Measurements from ENCODE around the gene LGALS7B. TPM values are rescaled to one million over a fixed set of nuclear protein-coding genes. Genes with fewer than 3 reads are reported as not detected.
"Not testable (repeated sequence)": the region's sequence is repeated elsewhere in the genome, so short reads cannot be mapped to it uniquely, and the experiment has no call there.

The LGALS7B gene
- total and polyA plus RNA-seq, 4 donors: 1.9 to 2.6 TPM; not detected in 2

GRCh38 chr19:38806371-38806770 is 17.4 kb downstream of the LGALS7B start:
- Histone ChIP-seq H3K9me3 (ENCODE audit: control insufficient read depth, insufficient read depth, low read length) (no peaks in the 10 kb centered on the region), H3K27ac (ENCODE audit: low read depth, low read length) (no peak overlapping the region), H3K4me3 (ENCODE audit: low read depth, low read length) (no peak overlapping the region), H3K27me3 (ENCODE audit: control insufficient read depth, insufficient read depth, low read length) (no peaks in the 10 kb centered on the region), H3K36me3 (ENCODE audit: control insufficient read depth, insufficient read depth, low read length) (peaks cover 6% of the 10 kb centered on the region), H3K4me1 (ENCODE audit: control insufficient read depth, insufficient read depth, low read length) (no peaks in the 10 kb centered on the region)
- DNase-seq (ENCODE audit: low read depth in 4 of 6, low spot score in 6 of 6): no peak
- WGBS (ENCODE audit: insufficient coverage): 97% methylated on average over 3 of the region's 6 CpGs

GRCh38 chr19:38807374-38808098 is 18.5 kb downstream of the LGALS7B start:
- H3K4me1 ChIP-seq (ENCODE audit: control insufficient read depth, insufficient read depth, low read length); H3K4me3 ChIP-seq (ENCODE audit: low read depth, low read length); H3K9me3 ChIP-seq (ENCODE audit: control insufficient read depth, insufficient read depth, low read length); H3K36me3 ChIP-seq (ENCODE audit: control insufficient read depth, insufficient read depth, low read length); H3K27me3 ChIP-seq (ENCODE audit: control insufficient read depth, insufficient read depth, low read length); H3K27ac ChIP-seq (ENCODE audit: low read depth, low read length); DNase-seq (ENCODE audit: low read depth in 4 of 6, low spot score in 6 of 6): not testable (repeated sequence)
- 60% methylated on average over 2 of the region's 18 CpGs for WGBS (ENCODE audit: insufficient coverage)

GRCh38 chr19:38808741-38809140 is 19.7 kb downstream of the LGALS7B start:
- Histone ChIP-seq H3K36me3 (ENCODE audit: control insufficient read depth, insufficient read depth, low read length) (peaks cover 15% of the 10 kb centered on the region), H3K4me1 (ENCODE audit: control insufficient read depth, insufficient read depth, low read length) (no peaks in the 10 kb centered on the region), H3K27me3 (ENCODE audit: control insufficient read depth, insufficient read depth, low read length) (no peaks in the 10 kb centered on the region), H3K9me3 (ENCODE audit: control insufficient read depth, insufficient read depth, low read length) (no peaks in the 10 kb centered on the region), H3K4me3 (ENCODE audit: low read depth, low read length) (no peak overlapping the region), H3K27ac (ENCODE audit: low read depth, low read length) (no peak overlapping the region)
- no peak for DNase-seq (ENCODE audit: low read depth in 4 of 6, low spot score in 6 of 6)
- WGBS (ENCODE audit: insufficient coverage): 92% methylated on average over 16 of the region's 17 CpGs

GRCh38 chr19:38809592-38810252 is 20.7 kb downstream of the LGALS7B start:
- Histone ChIP-seq H3K4me1 (ENCODE audit: control insufficient read depth, insufficient read depth, low read length) (no peaks in the 10 kb centered on the region), H3K27me3 (ENCODE audit: control insufficient read depth, insufficient read depth, low read length) (no peaks in the 10 kb centered on the region), H3K27ac (ENCODE audit: low read depth, low read length) (no peak overlapping the region), H3K4me3 (ENCODE audit: low read depth, low read length) (no peak overlapping the region), H3K36me3 (ENCODE audit: control insufficient read depth, insufficient read depth, low read length) (peaks cover 15% of the 10 kb centered on the region), H3K9me3 (ENCODE audit: control insufficient read depth, insufficient read depth, low read length) (no peaks in the 10 kb centered on the region)
- no peak for DNase-seq (ENCODE audit: low read depth in 4 of 6, low spot score in 6 of 6)
- 97% methylated on average over 5 of the region's 8 CpGs for WGBS (ENCODE audit: insufficient coverage)

DNA sequence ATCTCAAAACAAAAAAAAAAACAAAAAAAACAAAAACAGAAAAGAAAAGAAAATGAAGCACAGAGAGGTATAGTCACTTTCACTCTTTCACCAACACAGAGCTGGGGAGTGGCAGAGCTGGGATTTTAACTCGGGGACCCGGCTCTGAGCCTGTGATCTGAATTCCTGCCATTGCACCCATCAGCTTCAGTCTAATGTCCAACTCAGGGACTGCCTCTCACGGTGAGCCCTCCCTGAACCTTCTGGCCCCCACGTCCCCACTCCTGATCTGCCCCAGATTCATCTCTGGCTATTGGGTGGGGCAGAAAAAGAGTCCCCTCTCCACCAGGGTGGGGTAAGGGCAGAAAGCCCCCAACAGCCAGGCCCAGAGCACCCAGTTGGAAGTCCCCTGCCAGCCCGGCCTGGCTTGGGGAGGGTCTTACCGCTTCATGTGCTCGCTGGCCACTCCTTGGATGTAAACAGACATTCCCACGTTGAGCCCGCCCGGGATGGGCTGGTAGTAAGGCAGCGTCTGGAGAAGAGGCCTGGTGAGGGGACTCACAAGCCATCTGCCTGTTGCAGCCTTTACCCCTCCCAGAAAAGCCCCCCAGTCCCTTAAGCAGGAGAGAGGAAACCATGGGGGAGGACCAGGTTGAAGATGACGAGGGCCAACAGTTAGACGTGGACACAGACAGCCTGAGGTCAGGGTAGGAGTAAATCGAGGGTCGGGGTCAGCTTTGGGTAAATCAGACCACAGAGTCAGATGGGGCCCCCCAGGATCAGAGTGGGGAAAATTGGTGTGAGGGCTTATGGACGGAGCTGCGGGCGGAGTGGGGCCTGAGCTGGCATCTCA is 23.2 kb downstream of the LGALS7B start:
- Histone ChIP-seq H3K4me3 (ENCODE audit: low read depth, low read length) (no peak overlapping the region), H3K9me3 (ENCODE audit: control insufficient read depth, insufficient read depth, low read length) (no peaks in the 10 kb centered on the region), H3K27me3 (ENCODE audit: control insufficient read depth, insufficient read depth, low read length) (no peaks in the 10 kb centered on the region), H3K4me1 (ENCODE audit: control insufficient read depth, insufficient read depth, low read length) (no peaks in the 10 kb centered on the region), H3K36me3 (ENCODE audit: control insufficient read depth, insufficient read depth, low read length) (peaks cover 40% of the 10 kb centered on the region), H3K27ac (ENCODE audit: low read depth, low read length) (no peak overlapping the region)
- DNase-seq (ENCODE audit: low read depth in 4 of 6, low spot score in 6 of 6): no peak
- 78% methylated on average over 15 of the region's 18 CpGs for WGBS (ENCODE audit: insufficient coverage)

- Histone ChIP-seq H3K9me3 (ENCODE audit: control insufficient read depth, insufficient read depth, low read length) (no peaks in the 10 kb centered on the region), H3K36me3 (ENCODE audit: control insufficient read depth, insufficient read depth, low read length) (peaks cover 47% of the 10 kb centered on the region), H3K4me3 (ENCODE audit: low read depth, low read length) (no peak within 1 kb of the TSS), H3K27ac (ENCODE audit: low read depth, low read length) (no peak within 1 kb of the TSS), H3K4me1 (ENCODE audit: control insufficient read depth, insufficient read depth, low read length) (no peaks in the 10 kb centered on the region), H3K27me3 (ENCODE audit: control insufficient read depth, insufficient read depth, low read length) (no peaks in the 10 kb centered on the region)
- DNase-seq (ENCODE audit: low read depth in 4 of 6, low spot score in 6 of 6): no peak
- WGBS (ENCODE audit: insufficient coverage): 92% methylated on average over 10 of the region's 15 CpGs
Observed at GRCh38 chr19:38812841-38813320, 23.9 kb downstream of the LGALS7B start, which contains the start of gene LGALS4. TSS of gene LGALS4 (minus strand) at chr19:38812945. CDS start at chr19:38812886, 59 bp downstream.

DNA sequence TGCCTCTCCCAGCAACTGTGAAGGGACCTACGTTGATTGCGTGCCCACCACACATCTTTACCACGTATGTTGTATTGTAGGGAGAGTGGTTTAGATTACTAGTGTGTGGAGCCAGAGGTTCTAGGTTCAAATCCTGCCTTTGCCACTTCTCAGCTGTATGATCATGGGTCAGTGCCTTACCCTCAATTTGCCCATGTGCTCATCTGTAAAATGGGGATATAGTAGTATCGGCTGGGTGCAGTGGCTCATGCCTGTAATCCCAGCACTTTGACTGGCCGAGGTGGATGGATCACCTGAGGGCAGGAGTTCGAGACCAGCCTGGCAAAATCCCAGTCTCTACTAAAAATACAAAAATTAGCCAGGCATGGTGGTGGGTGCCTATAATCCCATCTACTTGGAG is 24.3 kb downstream of the LGALS7B start:
- WGBS (ENCODE audit: insufficient coverage): 100% methylated on average over 2 of the region's 6 CpGs
- H3K27ac ChIP-seq (ENCODE audit: low read depth, low read length): no peak overlapping the region
- H3K36me3 ChIP-seq (ENCODE audit: control insufficient read depth, insufficient read depth, low read length): peaks cover 51% of the 10 kb centered on the region
- no peaks in the 10 kb centered on the region for H3K27me3 ChIP-seq (ENCODE audit: control insufficient read depth, insufficient read depth, low read length)
- no peaks in the 10 kb centered on the region for H3K4me1 ChIP-seq (ENCODE audit: control insufficient read depth, insufficient read depth, low read length)
- no peak for DNase-seq (ENCODE audit: low read depth in 4 of 6, low spot score in 6 of 6)
- no peaks in the 10 kb centered on the region for H3K9me3 ChIP-seq (ENCODE audit: control insufficient read depth, insufficient read depth, low read length)
- H3K4me3 ChIP-seq (ENCODE audit: low read depth, low read length): no peak overlapping the region

- H3K4me1 ChIP-seq (ENCODE audit: control insufficient read depth, insufficient read depth, low read length); DNase-seq (ENCODE audit: low read depth in 4 of 6, low spot score in 6 of 6); H3K9me3 ChIP-seq (ENCODE audit: control insufficient read depth, insufficient read depth, low read length); H3K27ac ChIP-seq (ENCODE audit: low read depth, low read length); H3K27me3 ChIP-seq (ENCODE audit: control insufficient read depth, insufficient read depth, low read length); H3K4me3 ChIP-seq (ENCODE audit: low read depth, low read length): not testable (repeated sequence)
- peaks cover 53% of the 10 kb centered on the region for H3K36me3 ChIP-seq (ENCODE audit: control insufficient read depth, insufficient read depth, low read length)
- no CpG with 5 or more reads among the region's 2 CpGs for WGBS (ENCODE audit: insufficient coverage)
Observed at GRCh38 chr19:38813932-38814331, 24.9 kb downstream of the LGALS7B start.

DNA sequence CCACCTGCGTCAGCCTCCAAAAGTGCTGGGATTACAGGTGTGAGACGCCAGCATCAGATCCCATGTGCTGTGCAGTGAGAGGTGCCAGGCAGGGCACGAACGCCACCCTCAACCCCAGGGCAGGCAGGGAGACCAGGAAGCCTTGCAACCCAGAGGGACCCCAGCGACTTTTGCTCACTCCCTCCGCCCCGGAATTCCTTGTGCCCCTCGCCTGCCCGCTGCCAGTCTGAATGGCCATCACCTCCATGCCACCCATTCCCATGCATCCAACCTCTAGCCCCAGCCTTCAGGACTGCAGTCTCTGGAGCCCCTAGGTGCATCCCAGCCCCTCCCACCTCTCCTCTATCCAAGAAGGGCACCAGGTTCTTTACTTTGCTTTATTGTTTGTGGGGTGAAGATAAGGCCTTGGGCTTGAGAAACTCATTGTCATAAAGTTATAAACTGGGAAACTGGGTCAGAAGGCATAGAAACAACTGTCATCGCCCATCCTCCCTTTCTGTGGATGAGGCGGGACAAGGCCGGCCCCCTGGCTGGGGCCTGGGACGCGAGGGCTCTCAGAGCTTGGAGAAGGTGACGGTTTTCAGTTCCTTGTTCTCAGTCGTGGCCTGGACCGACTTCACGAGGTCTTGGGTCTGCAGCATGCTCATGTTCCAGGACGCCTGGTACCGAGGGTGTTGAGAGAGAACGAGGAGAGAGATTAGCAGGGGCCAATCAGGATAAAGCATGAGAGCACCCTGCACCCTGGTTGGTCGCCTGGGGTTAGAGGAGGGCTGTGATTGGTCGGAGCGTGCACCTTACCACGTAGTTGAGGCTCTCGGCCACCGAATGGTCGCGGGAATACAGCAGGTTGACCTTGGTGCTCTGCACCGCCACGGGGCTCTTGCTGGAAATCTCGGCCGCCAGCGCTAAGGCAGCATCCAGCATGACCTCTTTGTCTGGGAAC is 26.3 kb downstream of the LGALS7B start:
- WGBS (ENCODE audit: insufficient coverage): 92% methylated on average over 27 of the region's 34 CpGs
- Histone ChIP-seq H3K27ac (ENCODE audit: low read depth, low read length) (no peak overlapping the region), H3K4me3 (ENCODE audit: low read depth, low read length) (no peak overlapping the region), H3K36me3 (ENCODE audit: control insufficient read depth, insufficient read depth, low read length) (peaks cover 62% of the 10 kb centered on the region), H3K27me3 (ENCODE audit: control insufficient read depth, insufficient read depth, low read length) (no peaks in the 10 kb centered on the region), H3K9me3 (ENCODE audit: control insufficient read depth, insufficient read depth, low read length) (no peaks in the 10 kb centered on the region), H3K4me1 (ENCODE audit: control insufficient read depth, insufficient read depth, low read length) (no peaks in the 10 kb centered on the region)
- no peak for DNase-seq (ENCODE audit: low read depth in 4 of 6, low spot score in 6 of 6)

Measured in spinal cord (tissue), 10 donors.